ENCODE data around the gene TMEM109.

The TMEM109 gene

GRCh38 chr11:60964801-60965200, 50.8 kb downstream of the TMEM109 start:
- no peak for DNase-seq (ENCODE audit: low spot score)
- FAIRE-seq = no peak

GRCh38 chr11:60966890-60967289, 52.9 kb downstream of the TMEM109 start:
- DNase-seq (ENCODE audit: low spot score) (no peak), FAIRE-seq (no peak)

GRCh38 chr11:60968223-60968622, 54.3 kb downstream of the TMEM109 start:
- DNase-seq (ENCODE audit: low spot score) (no peak), FAIRE-seq (no peak)

GRCh38 chr11:60970369-60970774, 56.4 kb downstream of the TMEM109 start:
- FAIRE-seq = no peak

GRCh38 chr11:60970890-60971289, 56.9 kb downstream of the TMEM109 start:
- FAIRE-seq (no peak), DNase-seq (ENCODE audit: low spot score) (no peak)

More at GRCh38 chr11:60970369-60970774, 56.4 kb downstream of the TMEM109 start:
- DNase-seq (ENCODE audit: low spot score) = no peak

GRCh38 chr11:60971520-60971919, 57.6 kb downstream of the TMEM109 start, which contains the start of gene CD6:
Gene CD6 (plus strand): TSS chr11:60971680. CDS start chr11:60971866, 186 bp downstream.
- DNase-seq (ENCODE audit: low spot score) = no peak
- FAIRE-seq = no peak

GRCh38 chr11:60972182-60973030, 58.4 kb downstream of the TMEM109 start:
- FAIRE-seq (no peak), DNase-seq (ENCODE audit: low spot score) (no peak)

Data from RCC 7860 (cell line).